H1 (cell line): Measurements from ENCODE around the gene DNAH1. TPM values are rescaled to one million over a fixed set of nuclear protein-coding genes. Genes with fewer than 3 reads are reported as not detected.
A peak's percentile ranks its signal among the peaks of the same experiment; 100 is the strongest.

Experiments used
- CTCF ChIA-PET: fragments of 300-600 bp; sonication (Branson Sonifier 250); formaldehyde crosslinking; loops from one replicate; lab custom pipeline; 2021; ENCODE audit not compliant: partially characterized antibody; lab: Charles Lee
- POLR2A ChIA-PET: fragments of 300-600 bp; sonication (Branson Sonifier 250); formaldehyde crosslinking; loops from one replicate; lab custom pipeline; 2021; ENCODE audit warnings: inconsistent platforms; ENCODE audit not compliant: partially characterized antibody; lab: Charles Lee
- DNase-seq, 2 experiments: peaks; one replicate each; pipeline versions ENCODE4 v3.0.0 to v3.0.0-alpha.2; 2010 to 2022; ENCODE audit warnings: low spot score in 2 of 2, low read depth in 1 of 2, mixed read lengths in 1 of 2
- FAIRE-seq: peaks from 2 replicates; lab custom pipeline; 2011; peaks lifted over from hg19 to GRCh38; lab: Jason Lieb, UNC
- H2AFZ ChIP-seq: 2 replicates; pipeline ENCODE4 v1.8.1; 2012; ENCODE audit warnings: low read length, inconsistent platforms
- H2AK5ac ChIP-seq: 2 replicates; pipeline ENCODE4 v1.6.1; 2013; ENCODE audit warnings: low read depth, low read length
- H2BK120ac ChIP-seq: replicated peaks from 2 replicates; pipeline ENCODE3; 2013; ENCODE audit warnings: low read depth, low read length, inconsistent platforms
- H2BK12ac ChIP-seq: 2 replicates; pipeline ENCODE4 v1.6.1; 2013; ENCODE audit warnings: low read depth, low read length
- H2BK15ac ChIP-seq: 2 replicates; pipeline ENCODE4 v1.6.1; 2013; ENCODE audit warnings: low read length
- H2BK20ac ChIP-seq: 2 replicates; pipeline ENCODE4 v1.6.1; 2013; ENCODE audit warnings: low read length
- H2BK5ac ChIP-seq: 2 replicates; pipeline ENCODE4 v1.6.1; 2013; ENCODE audit warnings: low read depth, low read length
- H3K14ac ChIP-seq: 2 replicates; pipeline ENCODE4 v1.6.1; 2013; ENCODE audit warnings: inconsistent platforms; ENCODE audit not compliant: insufficient read length
- H3K18ac ChIP-seq: 2 replicates; pipeline ENCODE4 v1.6.1; 2013; ENCODE audit warnings: low read length; ENCODE audit errors: extremely low read depth
- H3K23ac ChIP-seq: 2 replicates; pipeline ENCODE4 v1.6.1; 2013; ENCODE audit warnings: inconsistent platforms; ENCODE audit not compliant: insufficient read length
- H3K23me2 ChIP-seq: 2 replicates; pipeline ENCODE4 v1.6.1; 2013; ENCODE audit warnings: low read depth, low read length
- H3K27ac ChIP-seq: 2 replicates; pipeline ENCODE4 v1.6.1; 2011; ENCODE audit warnings: low read depth, low read length, inconsistent platforms
- H3K27me3 ChIP-seq, 4 experiments: replicated peaks in 1 of 4; 1 replicate in 1 of 4; 2 replicates in 3 of 4; pipeline versions ENCODE4 v1.6.1 to v1.8.1; 2011 to 2013; ENCODE audit warnings: low read length in 3 of 4, mild to moderate bottlenecking in 3 of 4, inconsistent platforms in 2 of 4, mixed read lengths in 2 of 4, moderate library complexity in 1 of 4; ENCODE audit not compliant: control insufficient read depth in 3 of 4, insufficient read depth in 3 of 4; ENCODE audit errors: extremely low read depth in 1 of 4
- H3K36me3 ChIP-seq, 4 experiments: 2 replicates each; pipeline versions ENCODE4 v1.6.1 to v1.8.1; 2011 to 2013; ENCODE audit warnings: mild to moderate bottlenecking in 4 of 4, low read length in 3 of 4, moderate library complexity in 2 of 4, control low read depth in 1 of 4, inconsistent platforms in 1 of 4; ENCODE audit not compliant: insufficient read depth in 4 of 4, control insufficient read depth in 2 of 4
- H3K4ac ChIP-seq: replicated peaks from 2 replicates; pipeline ENCODE3; 2013; ENCODE audit warnings: low read length, low read depth, mixed read lengths, inconsistent platforms; ENCODE audit not compliant: insufficient read length
- H3K4me1 ChIP-seq, 4 experiments: replicated peaks in 1 of 4; 1 replicate in 1 of 4; 2 replicates in 3 of 4; pipeline versions ENCODE4 v1.6.1 to v1.8.1; 2011 to 2013; ENCODE audit warnings: low read length in 3 of 4, inconsistent platforms in 2 of 4, mixed read lengths in 1 of 4; ENCODE audit not compliant: insufficient read depth in 4 of 4, control insufficient read depth in 3 of 4
- H3K4me2 ChIP-seq, 2 experiments: 2 replicates each; pipeline versions ENCODE4 v1.6.1 to v1.8.1; 2011 to 2013; ENCODE audit warnings: low read depth in 2 of 2, low read length in 2 of 2, control low read depth in 1 of 2, inconsistent platforms in 1 of 2, mild to moderate bottlenecking in 1 of 2; ENCODE audit not compliant: insufficient read depth in 1 of 2
- H3K4me3 ChIP-seq, 4 experiments: fragments of 200-600, 300-600 bp in 1 of 4; sonication (generic), shearing (Covaris generic), sonication (Bioruptor Twin) in 1 of 4; 2 replicates each; pipeline versions ENCODE4 v1.5.1 to v1.8.1; 2011 to 2016; ENCODE audit warnings: low read length in 4 of 4, low read depth in 3 of 4, control low read depth in 2 of 4, inconsistent platforms in 2 of 4, mild to moderate bottlenecking in 2 of 4, mixed read lengths in 1 of 4, moderate library complexity in 1 of 4; ENCODE audit not compliant: insufficient read depth in 2 of 4; ENCODE audit errors: extremely low read depth in 1 of 4
- H3K56ac ChIP-seq: replicated peaks from 2 replicates; pipeline ENCODE3; 2013; ENCODE audit warnings: low read depth, mild to moderate bottlenecking, mixed read lengths, low read length, inconsistent platforms; ENCODE audit not compliant: insufficient read length
- H3K79me1 ChIP-seq: 2 replicates; pipeline ENCODE4 v1.6.1; 2013; ENCODE audit warnings: low read depth, low read length, control low read depth
- H3K79me2 ChIP-seq, 2 experiments: 2 replicates each; pipeline versions ENCODE4 v1.6.1 to v1.8.1; 2012 to 2013; ENCODE audit warnings: low read length in 2 of 2, mild to moderate bottlenecking in 2 of 2, inconsistent platforms in 1 of 2; ENCODE audit not compliant: insufficient read depth in 2 of 2, control insufficient read depth in 1 of 2
- H3K9ac ChIP-seq, 4 experiments: replicated peaks in 1 of 4; 1 replicate in 1 of 4; 2 replicates in 3 of 4; pipeline versions ENCODE4 v1.6.1 to v1.8.1; 2011 to 2013; ENCODE audit warnings: low read depth in 3 of 4, low read length in 3 of 4, control low read depth in 2 of 4, mild to moderate bottlenecking in 2 of 4, moderate library complexity in 2 of 4, inconsistent platforms in 1 of 4; ENCODE audit errors: extremely low read depth in 1 of 4
- H3K9me3 ChIP-seq, 2 experiments: 2 replicates each; pipeline versions ENCODE4 v1.6.1 to v1.8.1; 2012 to 2013; ENCODE audit warnings: mild to moderate bottlenecking in 2 of 2, moderate library complexity in 2 of 2, control low read depth in 1 of 2, inconsistent platforms in 1 of 2, low read depth in 1 of 2, low read length in 1 of 2, mixed read lengths in 1 of 2; ENCODE audit not compliant: insufficient read depth in 2 of 2
- H4K20me1 ChIP-seq, 2 experiments: replicated peaks in 1 of 2; 2 replicates each; pipeline versions ENCODE3 to v1.8.1; 2011 to 2013; ENCODE audit warnings: inconsistent platforms in 2 of 2, low read length in 2 of 2, mild to moderate bottlenecking in 1 of 2; ENCODE audit not compliant: insufficient read depth in 2 of 2, control insufficient read depth in 1 of 2
- H4K5ac ChIP-seq: 2 replicates; pipeline ENCODE4 v1.6.1; 2013; ENCODE audit warnings: low read length, low read depth, mixed read lengths, inconsistent platforms; ENCODE audit not compliant: insufficient read length
- H4K8ac ChIP-seq: 2 replicates; pipeline ENCODE4 v1.8.0; 2013; ENCODE audit warnings: mild to moderate bottlenecking, moderate library complexity, low read length, inconsistent platforms; ENCODE audit not compliant: insufficient read depth; ENCODE audit errors: extremely low read depth
- H4K91ac ChIP-seq: replicated peaks from 2 replicates; pipeline ENCODE3; 2013; ENCODE audit warnings: low read length, mixed read lengths, inconsistent platforms; ENCODE audit not compliant: insufficient read length
- HDAC6 ChIP-seq: IDR thresholded peaks from one replicate; pipeline ENCODE4 v1.7.1; 2012; ENCODE audit warnings: low read depth, mild to moderate bottlenecking, inconsistent platforms, low read length, moderate library complexity
- RAD21 ChIP-seq, 2 experiments: IDR thresholded peaks in 1 of 2; conservative IDR thresholded peaks in 1 of 2; 2 replicates each; pipeline ENCODE4 v1.6.1; 2011; ENCODE audit warnings: low read depth in 2 of 2, low read length in 2 of 2, improper control_type of control experiment in 1 of 2, inconsistent platforms in 1 of 2, mild to moderate bottlenecking in 1 of 2, moderate library complexity in 1 of 2
- WGBS, 2 experiments: shearing (Covaris generic) in 1 of 2; methylation state at CpG; one replicate each; pipeline versions ENCODE4 v1.1.6 to v1.1.7; 2013 to 2015; ENCODE audit warnings: low lambda C conversion rate in 2 of 2, mixed read lengths in 2 of 2, inconsistent platforms in 1 of 2, low coverage in 1 of 2, missing lambda C conversion rate in 1 of 2; ENCODE audit not compliant: insufficient replicate concordance in 2 of 2, insufficient coverage in 1 of 2, insufficient read length in 1 of 2; ENCODE audit errors: extremely low coverage in 1 of 2, missing lambda C conversion rate in 1 of 2; 5-methylcytosine and 5-hydroxymethylcytosine counted together
- polyA plus RNA-seq, 7 experiments: library from polyadenylated mRNA; depleted of rRNA in 3 of 7; stranded (reverse) in 5 of 7; unstranded in 2 of 7; fragments of >200 nt in 5 of 7; fragments of 200-250 nt in 2 of 7; gene quantifications; 1 replicate in 5 of 7; 2 replicates in 1 of 7; 4 replicates in 1 of 7; pipeline versions ENCODE4 v1.2.1 to v1.2.3, GENCODE V29; 2011 to 2013; ENCODE audit warnings: missing spikeins in 2 of 7, mixed read lengths in 2 of 7
- total RNA-seq: library from RNA; stranded (reverse); fragmentation: NEBNext Ultra II Directional; extraction: Animal tissue kit (Norgen Biotek cat#: 25700); gene quantifications from 2 replicates; pipeline ENCODE4 v1.2.1, GENCODE V29; 2021
- TF ChIP-seq, protein P1 (sequence below), 3 experiments: IDR thresholded peaks; 1 replicate in 2 of 3; 2 replicates in 1 of 3; pipeline versions ENCODE4 v1.5.1 to v1.6.1; 2011; ENCODE audit warnings: low read length in 3 of 3, mild to moderate bottlenecking in 3 of 3, inconsistent platforms in 2 of 3, low read depth in 1 of 3, moderate library complexity in 1 of 3; ENCODE audit not compliant: insufficient read depth in 1 of 3; ENCODE audit errors: control extremely low read depth in 1 of 3

DNAH1 gene
- total and polyA plus RNA-seq, 2 of the 8 experiments (the other 6 are each of a cell fraction or from before 2014, with no cell fraction given), result 1.0 to 1.5 TPM

DNA sequence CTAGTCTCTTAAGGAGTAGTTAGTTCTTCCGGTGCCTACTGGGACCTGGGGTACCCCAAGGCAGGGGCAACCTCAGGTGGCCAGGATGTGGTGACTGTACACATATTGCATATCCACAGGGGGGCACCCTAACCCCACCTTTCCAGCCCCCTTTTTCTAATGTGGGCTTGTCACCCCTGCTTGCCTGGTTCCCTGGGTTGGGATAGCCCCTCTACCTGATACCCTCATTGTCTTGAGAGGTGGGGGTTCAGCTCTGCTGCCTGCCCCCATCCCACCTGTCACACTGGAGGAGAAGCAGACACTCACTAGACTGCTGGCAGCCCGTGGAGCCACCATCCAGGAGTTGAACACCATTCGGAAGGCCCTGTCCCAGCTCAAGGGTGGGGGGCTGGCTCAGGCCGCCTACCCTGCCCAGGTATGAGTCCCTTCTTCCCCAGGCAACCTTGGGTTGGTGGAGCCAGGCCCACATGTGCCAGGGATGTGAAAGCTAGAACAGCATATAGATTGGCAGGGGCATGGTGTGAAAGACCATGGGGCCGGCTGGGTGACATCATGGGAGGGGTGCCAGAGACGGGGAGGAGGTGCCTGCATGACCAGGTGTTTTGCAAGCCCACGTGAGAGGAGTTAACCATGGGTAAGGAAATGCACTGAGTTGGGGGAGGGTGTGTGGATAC, 24.5 kb upstream of the DNAH1 start:
- POLR2A ChIA-PET, result interaction anchor here (0.7 to 6.5 kb wide), 5 partner anchors 8 to 280 kb away, joined by 3 to 76 read pairs (median 3); partner anchors contain the start of gene WDR82
- Histone ChIP-seq H3K9me3 (no peaks in the 10 kb centered on the region), H2BK12ac (no peak overlapping the region), H3K56ac (no peak overlapping the region), H4K91ac (no peak overlapping the region), H3K18ac (no peak overlapping the region), H3K79me2 (no peaks in the 10 kb centered on the region), H2BK20ac (no peak overlapping the region), H3K14ac (no peak overlapping the region), H2BK120ac (no peak overlapping the region), H3K27me3 (no peaks in the 10 kb centered on the region), H3K9ac (no peak overlapping the region), H3K4me3 (no peak overlapping the region), H2AFZ (no peak overlapping the region), H2BK15ac (no peak overlapping the region), H3K27ac (no peak overlapping the region), H2AK5ac (no peak overlapping the region), H3K4me1 (peaks cover 0 to under 1% (median 0%) of the 10 kb centered on the region in 4 experiments; a peak in 3 of 7 replicates), H3K36me3 (no peaks in the 10 kb centered on the region), H3K23me2 (peaks cover 5% of the 10 kb centered on the region; the same call in 1 of the 2 replicates), H4K5ac (no peak overlapping the region), H3K4ac (no peak overlapping the region), H2BK5ac (no peak overlapping the region), H3K79me1 (no peaks in the 10 kb centered on the region; the same call in 1 of the 2 replicates), H4K20me1 (no peaks in the 10 kb centered on the region), H3K4me2 (no peak overlapping the region), H4K8ac (no peak overlapping the region), H3K23ac (no peak overlapping the region)
- FAIRE-seq (no peak), DNase-seq (peak in 1 of 2 experiments; percentile 80)
- TF ChIP-seq RAD21 (IDR thresholded peaks at IDR 0.05 in 1 of 2, conservative IDR thresholded peaks at IDR 0.05 in 1 of 2; ENCODE audit: low read depth in 2 of 2, low read length in 2 of 2) (peak; percentile 89 to 92), HDAC6 (no peak)
- TF ChIP-seq, protein P1, sequence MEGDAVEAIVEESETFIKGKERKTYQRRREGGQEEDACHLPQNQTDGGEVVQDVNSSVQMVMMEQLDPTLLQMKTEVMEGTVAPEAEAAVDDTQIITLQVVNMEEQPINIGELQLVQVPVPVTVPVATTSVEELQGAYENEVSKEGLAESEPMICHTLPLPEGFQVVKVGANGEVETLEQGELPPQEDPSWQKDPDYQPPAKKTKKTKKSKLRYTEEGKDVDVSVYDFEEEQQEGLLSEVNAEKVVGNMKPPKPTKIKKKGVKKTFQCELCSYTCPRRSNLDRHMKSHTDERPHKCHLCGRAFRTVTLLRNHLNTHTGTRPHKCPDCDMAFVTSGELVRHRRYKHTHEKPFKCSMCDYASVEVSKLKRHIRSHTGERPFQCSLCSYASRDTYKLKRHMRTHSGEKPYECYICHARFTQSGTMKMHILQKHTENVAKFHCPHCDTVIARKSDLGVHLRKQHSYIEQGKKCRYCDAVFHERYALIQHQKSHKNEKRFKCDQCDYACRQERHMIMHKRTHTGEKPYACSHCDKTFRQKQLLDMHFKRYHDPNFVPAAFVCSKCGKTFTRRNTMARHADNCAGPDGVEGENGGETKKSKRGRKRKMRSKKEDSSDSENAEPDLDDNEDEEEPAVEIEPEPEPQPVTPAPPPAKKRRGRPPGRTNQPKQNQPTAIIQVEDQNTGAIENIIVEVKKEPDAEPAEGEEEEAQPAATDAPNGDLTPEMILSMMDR (IDR thresholded peaks at IDR 0.05; ENCODE audit: control extremely low read depth in 1 of 3, insufficient read depth in 1 of 3, low read depth in 1 of 3, low read length in 3 of 3), result peak in 2 of 3 experiments; percentile 64 to 82; a peak in 3 of 4 replicates
- CTCF ChIA-PET, result interaction anchor here (0.6 to 15.3 kb wide), 28 partner anchors 8 to 217 kb away, joined by 3 to 198 read pairs (median 4); partner anchors contain the start of gene TWF2
- WGBS, 2 experiments, result 88% methylated on average over 7 of the region's 7 CpGs; no CpG with 5 or more reads in 1 of the 2 experiments
